Mononuclear cell (primary cell): ENCODE data around the gene FAM131C. TPM values are rescaled to one million over a fixed set of nuclear protein-coding genes. Genes with fewer than 3 reads are reported as not detected.

Source experiments
- H3K27me3 ChIP-seq: 2 replicates; pipeline ENCODE4 v1.6.0; 2011; ENCODE audit warnings: low read length, control low read depth; ENCODE audit not compliant: insufficient read depth
- H3K4me1 ChIP-seq: 2 replicates; pipeline ENCODE4 v1.5.1; 2011; ENCODE audit warnings: mild to moderate bottlenecking, low read length, control low read depth; ENCODE audit not compliant: insufficient read depth
- H3K4me3 ChIP-seq: 2 replicates; pipeline ENCODE4 v1.5.1; 2011; ENCODE audit warnings: mild to moderate bottlenecking, low read length, moderate library complexity
- H3K9me3 ChIP-seq: 2 replicates; pipeline ENCODE4 v1.5.1; 2011; ENCODE audit warnings: low read depth, mild to moderate bottlenecking, control low read depth, low read length
- total RNA-seq: library from RNA; depleted of rRNA; stranded (reverse); fragments of >200 nt; gene quantifications from one replicate; pipeline ENCODE4 v1.2.3, GENCODE V29; 2012

FAM131C gene
- total RNA-seq, 1 donor, result not detected

DNA sequence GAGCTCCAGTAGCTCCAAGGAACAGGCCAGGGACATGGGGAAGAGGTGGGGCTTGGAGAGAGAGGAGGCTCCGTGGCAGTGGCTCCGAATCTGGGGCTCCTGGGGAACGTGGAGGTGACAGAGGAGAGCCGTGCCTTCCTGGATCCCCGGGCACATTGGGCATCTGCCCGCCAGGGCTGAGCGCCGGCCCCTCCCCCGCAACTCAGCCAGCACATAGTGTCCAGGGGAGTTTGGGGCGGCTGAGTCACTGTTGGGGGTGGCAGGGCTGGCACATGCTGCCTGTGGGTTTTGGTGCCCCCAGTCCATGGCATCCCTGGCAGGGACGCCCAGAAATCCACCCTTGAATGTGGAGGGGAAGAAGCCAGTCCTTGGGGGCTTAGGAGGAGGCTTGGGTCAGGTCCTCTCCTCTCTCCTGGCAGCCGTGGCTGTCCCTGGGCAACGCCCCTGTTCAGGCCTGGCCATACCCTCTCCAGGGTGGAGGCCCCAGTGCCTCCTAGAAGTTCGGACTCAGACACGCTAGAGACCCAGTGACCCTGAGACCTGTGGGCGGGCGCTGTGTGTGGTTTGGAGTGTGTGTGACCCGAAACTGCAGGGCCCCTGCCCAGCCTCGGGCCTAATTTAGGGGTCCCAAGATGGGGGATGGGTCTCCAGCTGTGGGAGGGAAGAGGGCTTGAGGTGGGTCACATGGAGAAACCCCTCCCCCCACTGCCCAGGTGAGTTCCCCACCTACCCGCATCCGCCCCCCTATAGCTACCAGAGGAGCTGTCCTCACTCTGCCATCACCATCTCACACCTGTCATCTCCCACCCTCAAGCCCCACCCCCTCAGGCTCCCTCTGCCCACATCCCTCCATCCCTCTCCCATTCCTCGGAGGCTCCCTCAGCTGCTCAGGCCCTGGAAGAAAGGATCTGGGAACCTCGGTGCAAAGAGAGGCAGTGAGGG, 57.2 kb downstream of the FAM131C start:
- no peak overlapping the region for H3K4me3 ChIP-seq
- peaks cover 8% of the 10 kb centered on the region for H3K4me1 ChIP-seq
- no peaks in the 10 kb centered on the region for H3K27me3 ChIP-seq
- H3K9me3 ChIP-seq, result no peaks in the 10 kb centered on the region

- Histone ChIP-seq H3K4me1 (peaks cover 8% of the 10 kb centered on the region), H3K4me3 (no peak overlapping the region), H3K9me3 (no peaks in the 10 kb centered on the region), H3K27me3 (no peaks in the 10 kb centered on the region)
These were observed 58.0 kb downstream of the FAM131C start for GRCh38 chr1:16015491-16015890.

DNA sequence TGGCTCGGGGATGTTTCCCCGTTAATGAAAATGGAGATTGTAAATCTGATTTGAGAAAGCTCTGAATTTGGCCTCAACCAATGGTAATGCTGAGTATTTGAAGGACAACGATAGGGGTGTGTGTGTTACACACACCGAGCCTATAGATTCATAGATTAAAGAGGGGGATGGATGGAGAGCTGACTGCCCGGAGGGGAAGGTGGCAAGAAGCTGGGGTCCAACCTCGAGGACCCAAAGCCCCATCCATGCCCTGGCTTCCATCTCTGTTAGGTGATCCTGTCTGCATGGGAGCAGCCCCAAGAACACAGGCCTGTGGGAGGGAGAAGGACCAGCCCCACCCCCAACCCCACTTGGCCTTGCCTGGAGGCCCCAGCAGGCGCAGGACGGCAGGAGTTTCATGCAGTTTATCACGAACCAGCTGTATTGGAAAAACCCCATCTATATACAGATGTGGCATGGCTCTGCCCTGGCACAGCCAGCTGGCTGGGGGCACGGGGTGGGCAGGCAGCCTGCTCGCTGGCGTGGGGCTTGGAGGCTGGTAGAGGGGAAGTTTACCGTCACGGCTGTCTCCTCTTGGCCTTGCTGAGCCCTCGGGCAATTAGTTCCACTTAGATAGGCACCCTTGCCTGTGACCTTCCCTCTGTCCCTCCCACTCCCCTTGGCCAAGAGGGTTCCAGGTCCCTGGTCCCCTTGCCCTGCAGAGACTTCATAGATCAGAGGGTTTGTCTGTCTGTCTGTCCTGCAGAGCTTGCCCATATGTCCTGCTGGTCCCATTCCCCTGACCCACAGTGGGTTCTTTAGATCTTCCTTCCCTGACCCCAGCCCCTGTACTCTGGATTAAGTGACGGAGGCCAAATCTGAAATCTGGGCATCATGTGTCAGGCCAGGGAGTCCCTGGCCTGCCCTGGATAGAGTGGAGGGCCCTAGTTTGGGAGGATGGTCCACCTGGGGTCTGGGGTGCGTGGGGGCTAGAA, 58.7 kb downstream of the FAM131C start:
- H3K4me3 ChIP-seq, result no peak overlapping the region
- no peaks in the 10 kb centered on the region for H3K27me3 ChIP-seq
- no peaks in the 10 kb centered on the region for H3K9me3 ChIP-seq
- H3K4me1 ChIP-seq, result peaks cover 8% of the 10 kb centered on the region

GRCh38 chr1:16013908-16014258, 59.6 kb downstream of the FAM131C start:
- Histone ChIP-seq H3K4me1 (peaks cover 8% of the 10 kb centered on the region), H3K9me3 (no peaks in the 10 kb centered on the region), H3K27me3 (no peaks in the 10 kb centered on the region), H3K4me3 (no peak overlapping the region)

GRCh38 chr1:16013220-16013907, 60.1 kb downstream of the FAM131C start:
- no peak overlapping the region for H3K4me3 ChIP-seq
- no peaks in the 10 kb centered on the region for H3K9me3 ChIP-seq
- H3K4me1 ChIP-seq, result peaks cover 8% of the 10 kb centered on the region
- H3K27me3 ChIP-seq, result no peaks in the 10 kb centered on the region

- Histone ChIP-seq H3K9me3 (no peaks in the 10 kb centered on the region), H3K27me3 (no peaks in the 10 kb centered on the region), H3K4me1 (peaks cover 8% of the 10 kb centered on the region), H3K4me3 (peak overlapping the region; percentile 25)
These were observed 60.7 kb downstream of the FAM131C start for GRCh38 chr1:16012590-16013219.

DNA sequence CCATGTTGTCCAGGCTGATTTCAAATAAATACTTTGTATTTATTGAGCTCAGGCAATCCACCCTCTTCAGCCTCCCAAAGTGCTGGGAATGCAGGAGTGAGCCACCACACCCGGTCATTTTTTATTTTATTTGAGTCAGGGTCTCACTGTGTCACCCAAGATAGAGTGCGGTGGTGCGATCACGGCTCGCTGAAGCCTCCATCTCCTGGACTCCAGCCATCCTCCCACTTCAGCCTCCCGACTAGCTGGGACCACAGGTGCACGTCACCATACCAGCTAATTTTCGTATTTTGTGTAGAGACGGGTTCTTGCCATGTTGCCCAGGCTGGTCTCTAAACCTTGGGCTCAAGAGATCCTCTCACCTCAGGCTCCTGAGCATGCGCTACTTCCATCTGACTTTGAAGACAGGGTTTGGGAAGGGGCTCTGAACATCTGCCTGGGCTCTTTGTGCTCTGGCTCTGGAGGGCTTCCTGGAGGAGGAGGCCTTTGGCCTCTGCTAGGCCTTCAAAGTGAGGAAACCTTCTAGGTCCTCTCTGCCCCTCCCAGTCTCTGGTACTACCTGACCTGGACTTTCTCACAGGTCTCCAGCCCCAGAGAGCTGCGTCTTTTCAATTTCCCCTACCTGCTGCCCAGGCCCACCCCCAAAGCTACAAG, 61.4 kb downstream of the FAM131C start:
- peaks cover 8% of the 10 kb centered on the region for H3K4me1 ChIP-seq
- H3K4me3 ChIP-seq, result no peak overlapping the region
- H3K27me3 ChIP-seq, result no peaks in the 10 kb centered on the region
- H3K9me3 ChIP-seq, result no peaks in the 10 kb centered on the region

DNA sequence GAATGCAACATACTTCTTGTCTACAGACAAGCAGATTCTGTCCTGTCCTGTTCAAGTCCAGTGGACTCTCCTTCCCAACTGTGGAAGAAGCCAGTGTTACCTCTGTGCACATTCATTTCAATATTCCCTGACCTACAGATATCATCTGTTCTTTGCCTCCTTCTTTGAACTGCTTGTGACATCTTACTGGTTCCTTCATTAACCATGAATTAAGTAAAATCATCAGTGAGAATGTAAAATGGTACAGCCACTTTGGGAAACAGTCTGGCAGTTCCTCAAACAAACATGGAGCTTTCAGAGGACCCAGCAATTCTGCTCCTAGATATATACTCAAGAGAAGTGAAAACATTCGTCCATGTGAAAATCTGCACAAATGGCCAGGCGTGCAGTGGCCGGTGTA, 62.6 kb downstream of the FAM131C start:
- Histone ChIP-seq H3K27me3 (no peaks in the 10 kb centered on the region), H3K4me1 (peaks cover 8% of the 10 kb centered on the region), H3K4me3 (no peak overlapping the region), H3K9me3 (no peaks in the 10 kb centered on the region)

DNA sequence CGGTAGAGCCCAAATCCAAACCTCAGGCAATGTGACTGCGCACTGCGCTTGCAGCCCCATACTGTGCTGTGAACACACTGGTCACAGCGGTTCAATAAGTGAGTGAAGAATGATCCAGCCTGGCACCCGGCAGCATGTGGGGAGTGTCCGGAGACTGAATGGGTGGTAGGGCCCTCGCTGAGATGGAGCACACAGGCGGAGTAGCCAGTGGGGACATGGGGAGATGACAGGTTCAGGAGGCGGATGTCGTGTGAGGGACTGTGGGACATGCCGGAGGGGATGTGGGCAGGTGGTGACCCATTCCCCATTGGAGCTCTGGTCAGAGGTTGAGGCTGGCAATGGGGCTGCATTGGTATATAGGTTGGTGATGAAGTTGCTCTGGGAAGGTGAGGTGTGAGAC, 63.8 kb downstream of the FAM131C start:
- Histone ChIP-seq H3K27me3 (no peaks in the 10 kb centered on the region), H3K4me1 (peaks cover 8% of the 10 kb centered on the region), H3K4me3 (no peak overlapping the region), H3K9me3 (no peaks in the 10 kb centered on the region)

DNA sequence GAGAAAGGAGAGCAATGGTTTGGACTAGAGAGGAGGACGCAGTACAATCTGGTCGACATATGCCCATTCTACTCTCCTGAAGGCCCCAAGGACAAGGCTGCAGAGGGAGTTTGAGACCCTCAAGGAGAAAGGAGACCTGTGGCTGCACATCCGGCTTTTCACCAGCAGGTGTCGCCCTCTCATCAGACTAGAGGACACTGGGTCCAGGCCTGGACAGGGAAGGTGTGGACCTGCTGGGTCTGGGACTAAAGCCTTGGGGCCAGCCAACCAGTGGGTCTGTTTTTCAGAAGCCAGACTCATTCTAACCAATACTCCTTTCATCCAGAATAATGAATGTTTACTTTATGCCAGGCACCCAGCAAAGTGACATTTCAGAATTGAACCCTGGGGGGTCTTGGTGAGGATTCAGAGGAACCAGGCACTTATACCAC, 64.4 kb downstream of the FAM131C start:
- H3K9me3 ChIP-seq, result no peaks in the 10 kb centered on the region
- no peaks in the 10 kb centered on the region for H3K27me3 ChIP-seq
- H3K4me1 ChIP-seq, result peaks cover 8% of the 10 kb centered on the region
- H3K4me3 ChIP-seq, result no peak overlapping the region

Other genes with a start within 250 kb of the FAM131C start
- gene SPEN, start 225.9 kb downstream of the FAM131C start, total RNA-seq, result 94.9 TPM
- gene ZBTB17, start 97.5 kb downstream of the FAM131C start, total RNA-seq, result 40.0 TPM
- gene SRARP, start 69.4 kb downstream of the FAM131C start, total RNA-seq, result not detected
- gene HSPB7, start 55.6 kb downstream of the FAM131C start, total RNA-seq, result not detected
- not detected for gene CLCNKA, start 51.6 kb downstream of the FAM131C start, total RNA-seq
- not detected for gene CLCNKB, start 29.9 kb downstream of the FAM131C start, total RNA-seq
- gene EPHA2, start 82.4 kb upstream of the FAM131C start, total RNA-seq, result 0.63 TPM
- gene ARHGEF19, start 139.0 kb upstream of the FAM131C start, total RNA-seq, result 1.9 TPM
- gene CPLANE2, start 163.5 kb upstream of the FAM131C start, total RNA-seq, result 1.8 TPM